ENCODE data around the gene ABCA3. TPM values are rescaled to one million over a fixed set of nuclear protein-coding genes. Genes with fewer than 3 reads are reported as not detected.

Gene ABCA3
- total and polyA plus RNA-seq, 2 experiments from 2014 or later, result 3.0 to 4.1 TPM

- no peak overlapping the region for H3K4me3 Mint-ChIP-seq
- H3K4me1 ChIP-seq (ENCODE audit: insufficient read depth), result no peaks in the 10 kb centered on the region
- H3K27ac ChIP-seq (ENCODE audit: low read depth), result no peak overlapping the region
- H3K9me3 Mint-ChIP-seq, result no peaks in the 10 kb centered on the region
- H2AFZ ChIP-seq, result no peak overlapping the region
- no peak for TF ChIP-seq JUNB (IDR thresholded peaks at IDR 0.05; ENCODE audit: unreplicated experiment)
- TF ChIP-seq ZNF114 (CRISPR knock-in tag; IDR thresholded peaks at IDR 0.05), result no peak
- TF ChIP-seq CREB1 (CRISPR knock-in tag; IDR thresholded peaks at IDR 0.05; ENCODE audit: low read depth), result no peak
- no peak for TF ChIP-seq EZH2 (IDR thresholded peaks at IDR 0.05; ENCODE audit: low read depth, unreplicated experiment)
- ATAC-seq, result no peak
- peaks cover 17% of the 10 kb centered on the region for H3K27me3 Mint-ChIP-seq (ENCODE audit: insufficient read depth, low read depth, poor library complexity)
- no peak for DNase-seq (ENCODE audit: low spot score)
- H3F3A ChIP-seq (replicated peaks; ENCODE audit: low read depth), result no peaks in the 10 kb centered on the region
- H3K27me3 ChIP-seq (ENCODE audit: insufficient read depth), result no peaks in the 10 kb centered on the region
- no peak overlapping the region for H3K4me2 ChIP-seq
- H3K4me3 ChIP-seq, result no peak overlapping the region
- H3K9me2 ChIP-seq (ENCODE audit: insufficient read depth), result 0 out of 2 replicates have a peak, but pooled peaks cover 7% of the 10 kb centered on the region
- no peaks in the 10 kb centered on the region for H3K4me1 Mint-ChIP-seq
- H3K27ac Mint-ChIP-seq, result no peak overlapping the region
- H3K36me3 Mint-ChIP-seq (ENCODE audit: low read depth), result no peaks in the 10 kb centered on the region
- no peaks in the 10 kb centered on the region for H4K20me1 ChIP-seq (replicated peaks; ENCODE audit: insufficient read depth)
- H3K79me2 ChIP-seq (replicated peaks; ENCODE audit: insufficient read depth), result no peaks in the 10 kb centered on the region
- H3K36me3 ChIP-seq (ENCODE audit: insufficient read depth), result no peaks in the 10 kb centered on the region
Observed at GRCh38 chr16:2298621-2299020, 41.9 kb downstream of the ABCA3 start.

- no peak for DNase-seq (ENCODE audit: low spot score)
- no peaks in the 10 kb centered on the region for H3K27me3 ChIP-seq (ENCODE audit: insufficient read depth)
- H3K9me2 ChIP-seq (ENCODE audit: insufficient read depth), result 0 out of 2 replicates have a peak, but pooled peaks cover 7% of the 10 kb centered on the region
- no peaks in the 10 kb centered on the region for H3F3A ChIP-seq (replicated peaks; ENCODE audit: low read depth)
- H3K79me2 ChIP-seq (replicated peaks; ENCODE audit: insufficient read depth), result no peaks in the 10 kb centered on the region
- H3K36me3 ChIP-seq (ENCODE audit: insufficient read depth), result no peaks in the 10 kb centered on the region
- Mint-ChIP-seq H3K4me1 (no peaks in the 10 kb centered on the region), H3K9me3 (no peaks in the 10 kb centered on the region), H3K27me3 (ENCODE audit: insufficient read depth, low read depth, poor library complexity) (peaks cover 13% of the 10 kb centered on the region), H3K27ac (no peak overlapping the region), H3K4me3 (no peak overlapping the region), H3K36me3 (ENCODE audit: low read depth) (no peaks in the 10 kb centered on the region)
- H2AFZ ChIP-seq, result no peak overlapping the region
- H3K4me2 ChIP-seq, result no peak overlapping the region
- no peaks in the 10 kb centered on the region for H3K4me1 ChIP-seq (ENCODE audit: insufficient read depth)
- H4K20me1 ChIP-seq (replicated peaks; ENCODE audit: insufficient read depth), result no peaks in the 10 kb centered on the region
- no peak overlapping the region for H3K4me3 ChIP-seq
- H3K27ac ChIP-seq (ENCODE audit: low read depth), result no peak overlapping the region
- no peak for ATAC-seq
- TF ChIP-seq CREB1 (CRISPR knock-in tag; IDR thresholded peaks at IDR 0.05; ENCODE audit: low read depth) (no peak), ZNF462 (CRISPR knock-in tag; IDR thresholded peaks at IDR 0.05) (no peak), NANOG (IDR thresholded peaks at IDR 0.05; ENCODE audit: borderline replicate concordance) (no peak), ETS1 (IDR thresholded peaks at IDR 0.05) (no peak), ZNF114 (CRISPR knock-in tag; IDR thresholded peaks at IDR 0.05) (no peak), JUNB (IDR thresholded peaks at IDR 0.05; ENCODE audit: unreplicated experiment) (no peak), EZH2phosphoT487 (IDR thresholded peaks at IDR 0.05; ENCODE audit: unreplicated experiment) (no peak), REST (IDR thresholded peaks at IDR 0.05; ENCODE audit: unreplicated experiment) (no peak), POLR2AphosphoS5 (IDR thresholded peaks at IDR 0.05; ENCODE audit: low read depth) (no peak)
Observed at GRCh38 chr16:2297506-2297860, 43.0 kb downstream of the ABCA3 start.
